Activated CD4-positive, alpha-beta T cell treated with anti-CD3 and anti-CD28 coated beads, Interleukin-2, amount 50 U/mL, for 48 hours (primary cell): ENCODE data around the gene OR1G1.
"Not testable (repeated sequence)": the region's sequence is repeated elsewhere in the genome, so short reads cannot be mapped to it uniquely, and the experiment has no call there.

Experiments
- DNase-seq, 2 experiments: peaks; one replicate each; pipeline ENCODE4 v3.0.0-alpha.2; 2020

The OR1G1 gene

DNA sequence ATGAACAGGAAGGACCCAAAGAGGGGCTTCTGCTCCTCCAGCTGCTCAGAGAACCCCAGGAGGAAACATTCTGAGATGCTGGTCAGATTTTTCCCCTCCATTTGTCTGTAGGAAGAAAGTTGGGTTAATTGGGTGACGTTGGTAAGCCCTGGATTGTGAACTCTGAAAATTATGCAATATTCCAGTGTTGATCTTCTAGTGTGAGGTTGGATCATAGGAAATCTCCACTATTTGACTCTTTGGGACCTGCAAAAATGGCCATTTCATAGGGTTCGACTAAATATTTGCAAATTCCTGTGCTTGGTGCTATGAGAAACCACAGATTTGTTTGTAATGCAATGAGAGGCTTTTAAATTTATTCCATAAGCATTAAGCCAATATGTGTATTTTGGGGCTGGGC lies at the start of gene OR1G1:
Gene OR1G1 (minus strand): TSS at position 101 of the 400 bp plus-strand sequence. CDS start 0 bp downstream, at position 101.
- no peak for DNase-seq

DNA sequence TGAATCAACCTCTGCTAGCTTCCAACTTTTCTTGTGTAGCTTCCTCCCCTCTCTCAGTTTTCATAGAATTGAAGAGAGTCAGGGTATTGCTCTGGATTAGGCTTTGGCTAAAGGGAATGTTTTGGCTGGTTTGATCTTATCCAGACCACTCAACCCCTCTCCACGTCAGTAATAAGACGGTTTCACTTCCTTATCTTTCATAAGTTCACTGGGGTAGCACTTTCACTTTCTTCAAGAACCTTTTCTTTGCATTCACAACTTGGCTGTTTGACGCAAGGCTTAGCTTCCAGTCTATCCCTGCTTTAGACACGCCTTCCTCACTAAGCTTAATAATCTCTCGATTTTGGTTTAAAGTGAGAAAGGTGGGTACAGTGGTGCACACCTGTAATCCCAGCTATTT lies 40.2 kb upstream of the OR1G1 start:
- DNase-seq = no peak

- no peak for DNase-seq
These were observed 29.9 kb upstream of the OR1G1 start for GRCh38 chr17:3157218-3157617.

DNA sequence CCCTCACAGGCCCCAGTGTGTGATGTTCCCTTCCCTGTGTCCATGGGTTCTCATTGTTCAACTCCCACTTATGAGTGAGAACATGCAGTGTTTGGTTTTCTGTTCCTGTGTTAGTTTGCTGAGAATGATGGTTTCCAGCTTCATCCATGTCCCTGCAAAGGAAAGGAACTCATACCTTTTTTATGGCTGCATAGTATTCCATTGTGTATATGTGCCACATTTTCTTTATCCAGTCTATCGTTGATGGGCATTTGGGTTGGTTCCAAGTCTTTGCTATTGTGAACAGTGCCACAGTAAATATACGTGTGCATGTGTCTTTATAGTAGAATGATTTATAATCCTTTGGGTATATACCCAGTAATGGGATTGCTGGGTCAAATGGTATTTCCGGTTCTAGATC lies 10.1 kb upstream of the OR1G1 start:
- DNase-seq = not testable (repeated sequence)

DNA sequence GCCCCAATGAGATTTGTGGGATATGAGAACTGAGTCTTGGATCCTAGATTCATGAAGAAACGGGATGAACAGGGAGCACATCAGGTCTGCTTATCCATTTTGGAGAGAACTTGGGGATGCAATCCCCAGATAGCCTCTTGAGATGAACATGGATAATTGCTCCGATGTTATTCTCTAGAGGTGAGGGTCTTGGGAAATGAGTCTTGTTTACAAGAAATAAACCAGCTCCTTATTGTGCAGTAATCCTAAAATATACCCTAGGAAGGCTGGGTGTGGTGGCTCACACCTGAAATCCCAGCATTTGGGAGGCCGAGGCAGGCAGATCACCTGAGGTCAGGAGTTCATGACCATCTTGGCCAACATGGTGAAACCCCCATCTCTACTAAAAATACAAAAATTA lies 23.0 kb downstream of the OR1G1 start, which contains the start of gene OR1D2:
Gene OR1D2 (minus strand): TSS at position 101 of the 400 bp plus-strand sequence. CDS start 11,426 bp downstream, outside the sequence.
- DNase-seq = no peak
